Measurements from ENCODE around the gene BICC1.

DNA sequence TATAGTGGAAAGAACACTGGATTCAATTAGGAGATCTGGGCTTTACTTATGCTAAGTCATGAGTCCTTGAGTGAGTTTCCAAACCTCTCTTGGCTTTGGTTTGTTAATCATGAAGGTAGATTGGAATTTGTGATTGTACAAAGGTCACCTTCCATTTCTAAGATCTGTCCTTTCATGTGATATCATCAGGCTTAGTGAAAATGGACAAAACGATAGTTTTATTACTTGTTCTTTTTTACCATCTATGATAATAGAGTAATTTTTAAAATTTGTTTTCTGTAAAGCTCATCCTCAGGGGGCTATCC lies 309.0 kb downstream of the BICC1 start:
- TF ChIP-seq, protein P1, sequence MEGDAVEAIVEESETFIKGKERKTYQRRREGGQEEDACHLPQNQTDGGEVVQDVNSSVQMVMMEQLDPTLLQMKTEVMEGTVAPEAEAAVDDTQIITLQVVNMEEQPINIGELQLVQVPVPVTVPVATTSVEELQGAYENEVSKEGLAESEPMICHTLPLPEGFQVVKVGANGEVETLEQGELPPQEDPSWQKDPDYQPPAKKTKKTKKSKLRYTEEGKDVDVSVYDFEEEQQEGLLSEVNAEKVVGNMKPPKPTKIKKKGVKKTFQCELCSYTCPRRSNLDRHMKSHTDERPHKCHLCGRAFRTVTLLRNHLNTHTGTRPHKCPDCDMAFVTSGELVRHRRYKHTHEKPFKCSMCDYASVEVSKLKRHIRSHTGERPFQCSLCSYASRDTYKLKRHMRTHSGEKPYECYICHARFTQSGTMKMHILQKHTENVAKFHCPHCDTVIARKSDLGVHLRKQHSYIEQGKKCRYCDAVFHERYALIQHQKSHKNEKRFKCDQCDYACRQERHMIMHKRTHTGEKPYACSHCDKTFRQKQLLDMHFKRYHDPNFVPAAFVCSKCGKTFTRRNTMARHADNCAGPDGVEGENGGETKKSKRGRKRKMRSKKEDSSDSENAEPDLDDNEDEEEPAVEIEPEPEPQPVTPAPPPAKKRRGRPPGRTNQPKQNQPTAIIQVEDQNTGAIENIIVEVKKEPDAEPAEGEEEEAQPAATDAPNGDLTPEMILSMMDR (IDR thresholded peaks at IDR 0.05; ENCODE audit: control extremely low read depth in 1 of 3, insufficient read depth in 1 of 3, low read depth in 1 of 3, low read length in 3 of 3): no peak
- TF ChIP-seq SP1 (IDR thresholded peaks at IDR 0.05; ENCODE audit: low read depth, low read length) (no peak), POLR2A (IDR thresholded peaks at IDR 0.05; ENCODE audit: control extremely low read depth in 1 of 2, low read depth in 2 of 2, low read length in 2 of 2) (no peak), EP300 (IDR thresholded peaks at IDR 0.05; ENCODE audit: borderline replicate concordance in 1 of 2, low read depth in 2 of 2, low read length in 2 of 2) (no peak)
- TF ChIP-seq, protein P2, sequence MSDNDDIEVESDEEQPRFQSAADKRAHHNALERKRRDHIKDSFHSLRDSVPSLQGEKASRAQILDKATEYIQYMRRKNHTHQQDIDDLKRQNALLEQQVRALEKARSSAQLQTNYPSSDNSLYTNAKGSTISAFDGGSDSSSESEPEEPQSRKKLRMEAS (IDR thresholded peaks at IDR 0.05): no peak
